ENCODE results near the gene NHERF1.

Gene NHERF1

GRCh38 chr17:74749279-74750038 lies 1.0 kb downstream of the NHERF1 start:
- no peak for DNase-seq (ENCODE audit: low read depth)

GRCh38 chr17:74750039-74750326 lies 1.6 kb downstream of the NHERF1 start:
- no peak for DNase-seq (ENCODE audit: low read depth)

DNA sequence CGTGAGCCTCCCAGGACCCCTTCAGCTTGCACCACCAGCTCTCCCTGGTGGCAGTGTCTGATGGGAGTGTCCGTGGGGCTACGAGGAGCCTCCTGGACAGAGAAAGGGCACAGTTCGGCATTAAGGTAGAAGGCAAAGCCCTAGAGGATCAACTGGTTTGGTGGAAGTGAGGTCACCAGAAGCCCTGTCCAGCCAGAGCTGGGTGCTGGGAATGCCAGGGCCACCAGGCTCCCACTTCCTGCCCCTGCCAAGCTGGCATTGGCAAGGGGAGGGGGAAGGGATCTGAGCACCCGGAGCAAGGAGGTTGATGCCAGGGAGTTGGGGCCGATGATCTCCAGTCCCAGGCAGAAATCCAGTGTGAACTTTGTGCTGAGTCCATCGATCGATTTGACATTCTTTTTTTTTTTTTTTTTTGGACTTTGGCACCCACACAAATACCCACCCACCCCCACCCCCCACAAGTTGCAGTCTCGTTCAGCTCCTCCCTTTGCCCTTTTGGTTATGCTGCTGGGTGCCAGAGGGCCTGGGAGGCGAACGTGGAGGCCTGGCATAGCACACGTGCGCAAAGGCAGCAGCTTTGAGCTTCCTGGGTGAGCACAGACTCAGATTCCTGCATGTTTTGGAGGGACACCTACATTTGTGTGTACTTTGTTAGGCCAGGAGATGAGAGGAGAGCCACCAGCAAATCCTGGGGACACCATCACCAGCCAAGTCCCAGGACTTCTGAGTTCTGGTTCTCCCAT lies 2.1 kb downstream of the NHERF1 start:
- DNase-seq (ENCODE audit: low read depth): no peak

DNA sequence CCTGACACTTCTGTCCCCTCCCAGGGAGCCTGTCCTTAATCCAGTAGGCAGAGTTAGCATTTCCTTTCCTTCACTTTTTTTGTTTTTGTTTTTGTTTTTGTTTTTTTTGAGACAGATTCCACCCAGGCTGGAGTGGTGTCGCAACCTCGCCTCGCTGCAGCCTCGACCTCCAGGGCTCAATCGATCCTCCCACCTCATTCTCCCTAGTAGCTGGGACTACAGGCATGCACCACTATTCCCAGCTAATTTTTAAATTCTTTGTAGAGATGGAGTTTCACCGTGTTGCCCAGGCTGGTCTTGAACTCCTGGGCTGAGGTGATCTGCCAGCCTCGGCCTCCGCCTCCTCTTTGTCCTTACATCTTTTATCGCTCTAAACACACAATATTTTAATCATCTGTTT lies 4.0 kb downstream of the NHERF1 start:
- no peak for DNase-seq (ENCODE audit: low read depth)

- DNase-seq (ENCODE audit: low read depth): no peak
These were observed 4.5 kb downstream of the NHERF1 start for GRCh38 chr17:74752822-74753401.

DNA sequence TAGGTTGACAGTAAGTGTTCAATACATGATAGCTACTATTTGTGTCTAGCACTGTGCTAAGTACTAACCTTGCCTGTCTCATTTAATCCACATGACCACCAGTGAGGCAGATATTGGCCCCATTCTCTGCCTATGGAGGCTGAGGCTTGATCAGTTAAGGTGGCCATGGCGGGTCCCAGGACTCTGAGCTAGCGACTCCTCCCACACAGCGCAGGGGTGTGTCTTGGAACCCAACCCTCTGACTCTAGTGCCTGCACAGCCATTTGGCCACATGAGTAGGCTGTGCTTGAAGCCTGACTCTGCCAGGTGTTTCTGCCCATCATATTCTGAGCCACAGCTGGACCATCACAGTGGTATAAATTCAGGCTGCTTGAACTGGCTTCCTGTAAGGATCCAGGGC lies 6.4 kb downstream of the NHERF1 start:
- DNase-seq (ENCODE audit: low read depth): no peak

GRCh38 chr17:74755533-74755932 lies 7.1 kb downstream of the NHERF1 start:
- no peak for DNase-seq (ENCODE audit: low read depth)

DNA sequence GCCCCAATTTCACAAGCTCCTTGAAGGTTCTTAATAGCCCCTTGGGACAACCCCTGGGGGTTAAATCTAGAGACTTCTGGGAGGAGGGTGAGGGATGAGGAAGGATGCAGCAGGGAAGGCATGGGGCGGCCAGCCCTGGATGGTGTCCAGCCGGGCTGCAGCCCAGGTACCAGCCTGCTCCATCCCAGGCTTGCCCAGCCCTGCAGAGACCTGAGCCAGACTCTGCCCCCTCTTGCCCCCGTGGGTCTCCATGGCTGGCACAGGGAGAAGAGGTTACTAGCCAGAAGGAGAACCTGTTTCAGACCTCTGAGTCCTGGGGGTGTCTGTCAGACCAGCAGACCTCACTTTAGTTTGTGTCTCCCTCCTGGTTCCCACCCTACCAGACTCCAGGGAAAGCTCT lies 8.5 kb downstream of the NHERF1 start:
- no peak for DNase-seq (ENCODE audit: low read depth)

DNA sequence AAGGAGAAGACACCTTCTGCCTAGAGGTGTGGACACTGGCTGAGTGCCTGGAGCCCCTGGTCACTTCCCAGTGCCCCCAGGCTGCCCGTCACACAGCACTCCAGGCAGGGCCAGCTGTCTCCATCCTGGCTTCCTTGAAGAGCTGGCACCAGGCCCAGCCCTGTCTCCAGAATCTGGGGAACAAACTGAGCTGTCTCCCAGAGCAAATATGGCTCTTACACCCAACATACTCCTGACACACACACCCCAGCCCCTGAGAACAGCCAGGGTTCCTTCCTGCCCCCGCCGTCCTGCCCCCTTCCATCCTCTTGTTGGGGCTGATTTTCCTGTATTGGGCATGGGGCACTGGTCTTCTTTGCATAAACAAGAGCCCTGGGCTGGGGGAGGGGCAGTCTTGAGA lies 9.1 kb downstream of the NHERF1 start:
- DNase-seq (ENCODE audit: low read depth): no peak

DNA sequence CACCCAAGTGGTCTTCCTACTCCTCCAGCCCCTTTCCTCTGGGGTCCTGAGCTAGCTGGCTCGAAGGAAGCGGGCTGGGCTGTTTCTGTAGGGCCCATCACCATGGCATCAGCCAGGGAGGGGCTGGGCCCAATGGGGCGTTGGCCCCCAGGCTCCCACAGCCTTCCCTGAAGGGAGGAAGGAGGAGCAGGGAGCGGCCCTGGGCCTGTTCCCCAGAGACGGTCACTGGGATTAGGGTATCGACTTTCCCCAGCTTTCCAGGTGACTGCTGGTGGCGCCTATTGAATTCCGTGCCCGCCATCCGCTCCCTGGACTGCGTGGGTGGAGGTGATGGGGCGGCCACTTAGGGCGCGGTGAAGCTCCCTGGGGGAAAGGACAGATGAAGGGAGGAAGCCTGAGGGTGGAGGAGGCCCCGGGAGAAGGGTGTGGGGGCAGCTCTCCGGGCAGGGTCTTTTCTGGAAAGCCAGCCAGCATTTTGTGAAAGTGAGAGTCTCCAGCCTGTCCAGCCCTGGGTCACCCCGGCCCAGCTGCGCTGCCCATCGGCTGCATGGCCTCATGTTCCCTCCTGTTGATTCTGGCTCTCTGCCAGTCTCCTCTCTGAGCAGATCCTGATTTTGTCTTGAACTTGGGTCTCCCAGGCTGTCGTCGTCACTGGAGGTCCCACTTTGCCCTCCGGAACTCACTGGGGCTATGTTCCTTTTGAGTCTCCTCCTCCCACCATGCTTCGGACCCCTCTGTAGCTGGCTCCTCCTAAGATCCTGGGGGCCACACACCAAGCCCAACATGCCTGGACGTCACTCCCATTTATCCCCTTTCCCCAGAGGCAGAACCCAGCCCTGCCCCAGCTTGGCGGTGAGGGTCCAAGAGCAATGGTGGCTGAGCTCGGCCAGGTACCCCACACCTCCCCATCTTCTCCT lies 9.8 kb downstream of the NHERF1 start:
- no peak for DNase-seq (ENCODE audit: low read depth)

GRCh38 chr17:74758848-74759168 lies 10.4 kb downstream of the NHERF1 start:
- no peak for DNase-seq (ENCODE audit: low read depth)

DNA sequence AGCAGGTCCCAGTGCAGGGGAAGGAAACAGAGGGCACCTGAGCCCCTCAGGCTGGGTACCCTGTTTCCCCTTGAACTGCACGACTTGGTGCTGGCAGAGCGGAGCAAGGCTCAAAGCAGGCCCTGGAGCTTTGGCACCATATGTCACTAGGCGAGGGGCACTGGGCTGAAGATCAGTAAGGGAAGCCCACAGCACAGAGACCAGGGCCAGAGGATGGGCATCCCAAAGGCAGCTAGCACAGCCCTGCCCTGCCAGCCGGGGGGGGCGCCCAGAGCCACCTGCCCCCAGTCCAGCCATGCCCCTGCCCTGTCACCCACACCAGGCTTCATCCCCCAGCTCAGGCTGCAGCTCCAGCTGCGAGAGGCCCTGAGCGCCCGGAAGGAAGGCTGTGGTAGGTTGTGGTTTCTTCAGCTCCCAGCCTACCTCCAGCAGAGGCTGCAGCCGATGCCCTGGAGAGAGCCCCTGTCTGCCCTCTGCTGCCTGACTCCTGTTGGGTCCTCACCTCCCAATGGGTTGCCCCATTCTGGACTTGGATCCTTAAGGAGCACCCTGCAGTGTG lies 10.9 kb downstream of the NHERF1 start:
- DNase-seq (ENCODE audit: low read depth): peak; percentile 43

DNA sequence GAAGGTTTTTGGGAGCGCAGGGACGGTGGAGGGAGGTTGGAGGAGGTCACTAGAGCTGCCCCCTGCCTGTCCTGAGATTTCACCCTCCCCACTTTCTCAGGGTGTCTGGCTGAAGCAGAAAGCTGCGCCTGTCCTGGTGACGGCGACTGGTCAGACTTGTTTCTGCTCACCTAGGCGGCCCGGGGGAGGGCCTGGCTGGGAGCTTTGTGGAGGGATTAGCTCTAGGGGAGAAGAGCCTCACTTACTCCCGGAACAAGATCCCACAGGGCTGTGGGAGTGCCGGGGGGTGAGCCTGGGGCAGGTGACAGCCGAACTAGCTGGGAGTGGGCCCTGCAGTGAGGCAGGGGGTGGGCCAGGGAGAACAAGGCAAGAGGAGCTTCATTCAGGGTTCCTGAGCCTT lies 11.5 kb downstream of the NHERF1 start:
- DNase-seq (ENCODE audit: low read depth): no peak

GRCh38 chr17:74760404-74761105 lies 12.1 kb downstream of the NHERF1 start:
- DNase-seq (ENCODE audit: low read depth): no peak

DNA sequence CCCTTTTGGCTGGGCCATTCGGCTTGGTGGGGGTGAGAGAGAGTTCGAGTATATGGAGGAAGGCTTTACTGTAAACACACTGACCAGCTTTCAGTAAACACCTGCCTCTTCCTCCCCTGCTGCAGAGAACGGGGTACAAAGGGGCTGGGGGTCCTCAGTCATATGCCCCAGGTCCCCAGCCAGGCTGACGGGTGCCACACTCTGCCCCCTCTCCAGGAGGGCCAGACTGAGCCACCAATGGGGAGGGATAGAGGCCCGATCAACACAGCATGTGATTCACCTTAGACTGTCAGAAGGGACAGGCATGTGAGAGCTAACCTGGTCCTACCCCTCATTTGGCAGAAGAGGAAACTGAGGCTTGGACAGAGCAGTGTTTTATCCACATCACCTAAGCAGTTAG lies 13.0 kb downstream of the NHERF1 start:
- no peak for DNase-seq (ENCODE audit: low read depth)

GRCh38 chr17:74761931-74762330 lies 13.5 kb downstream of the NHERF1 start:
- no peak for DNase-seq (ENCODE audit: low read depth)

GRCh38 chr17:74763565-74764387 lies 15.3 kb downstream of the NHERF1 start:
- no peak for DNase-seq (ENCODE audit: low read depth)

GRCh38 chr17:74764751-74765286 lies 16.4 kb downstream of the NHERF1 start:
- DNase-seq (ENCODE audit: low read depth): no peak

DNA sequence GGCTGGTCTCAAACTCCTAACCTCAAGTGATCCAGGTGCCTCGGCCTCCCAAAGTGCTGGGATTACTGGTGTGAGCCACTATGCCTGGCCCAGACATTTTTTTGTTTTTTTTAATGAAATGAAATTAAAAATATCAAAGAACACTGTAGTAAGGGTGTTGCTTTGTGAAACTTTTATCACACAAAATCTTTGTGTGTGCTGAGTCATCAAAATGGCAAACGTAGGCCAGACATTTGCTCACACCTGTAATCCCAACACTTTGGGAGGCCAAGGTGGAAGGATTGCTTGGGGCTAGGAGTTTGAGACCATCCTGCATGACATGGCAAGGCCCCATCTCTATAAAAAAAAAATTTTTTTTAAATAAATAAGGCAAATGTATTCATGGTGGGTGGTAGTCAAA lies 18.0 kb downstream of the NHERF1 start:
- no peak for DNase-seq (ENCODE audit: low read depth)

- DNase-seq (ENCODE audit: low read depth): no peak
These were observed 18.7 kb downstream of the NHERF1 start for GRCh38 chr17:74767111-74767516.
